Stimulated activated CD4-positive, alpha-beta T cell treated with anti-CD3 and anti-CD28 coated beads, Interleukin-2, amount 100 ng/mL, for 4 hours (primary cell): ENCODE measurements around the gene TEX14.
"Not testable (repeated sequence)": the region's sequence is repeated elsewhere in the genome, so short reads cannot be mapped to it uniquely, and the experiment has no call there.

Experiments used
- DNase-seq: peaks from one replicate; pipeline ENCODE4 v3.0.0-alpha.2; 2020; ENCODE audit warnings: low read depth

Gene TEX14

GRCh38 chr17:58658804-58659713, 32.8 kb downstream of the TEX14 start:
- DNase-seq = peak; percentile 56

DNA sequence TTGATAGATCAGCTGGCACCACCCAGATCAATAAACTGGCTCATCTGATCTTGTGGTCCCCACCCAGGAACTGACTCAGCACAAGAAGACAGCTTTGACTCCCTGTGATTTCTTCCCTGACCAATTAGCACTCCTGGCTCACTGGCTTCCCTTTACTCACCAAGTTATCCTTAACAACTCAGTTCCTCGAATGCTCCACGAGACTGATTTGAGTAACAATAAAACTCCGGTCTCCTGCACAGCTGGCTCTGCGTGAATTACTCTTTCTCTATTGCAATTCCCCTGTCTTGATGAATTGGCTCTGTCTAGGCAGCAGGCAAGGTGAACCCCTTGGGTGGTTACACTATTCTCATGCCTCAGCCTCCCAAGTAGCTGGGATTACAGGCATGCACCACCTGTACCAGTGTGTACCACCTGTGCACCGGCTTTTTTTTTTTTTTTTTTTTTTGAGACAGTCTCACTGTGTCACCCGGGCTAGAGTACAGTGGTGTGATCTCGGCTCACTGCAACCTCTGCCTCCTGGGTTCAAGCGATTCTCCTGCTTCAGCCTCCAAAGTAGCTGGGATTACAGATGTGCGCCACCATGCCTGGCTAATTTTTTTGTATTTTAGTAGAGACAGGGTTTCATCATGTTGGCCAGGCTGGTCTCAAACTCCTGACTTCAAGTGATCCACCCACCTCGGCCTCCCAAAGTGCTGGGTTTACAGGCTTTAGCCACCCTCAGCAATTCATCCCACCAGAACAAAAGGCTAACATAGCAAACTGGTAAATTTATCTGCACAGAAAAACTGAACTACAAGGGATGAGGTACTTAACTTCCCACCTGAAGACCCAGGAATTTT, 33.7 kb downstream of the TEX14 start:
- DNase-seq = not testable (repeated sequence)

- DNase-seq = no peak
These were observed 43.6 kb downstream of the TEX14 start for GRCh38 chr17:58648236-58648635.

- DNase-seq = no peak
These were observed 48.7 kb downstream of the TEX14 start for GRCh38 chr17:58643147-58643546.

GRCh38 chr17:58641887-58642311, 49.9 kb downstream of the TEX14 start:
- no peak for DNase-seq

GRCh38 chr17:58640202-58640601, 51.6 kb downstream of the TEX14 start:
- no peak for DNase-seq

DNA sequence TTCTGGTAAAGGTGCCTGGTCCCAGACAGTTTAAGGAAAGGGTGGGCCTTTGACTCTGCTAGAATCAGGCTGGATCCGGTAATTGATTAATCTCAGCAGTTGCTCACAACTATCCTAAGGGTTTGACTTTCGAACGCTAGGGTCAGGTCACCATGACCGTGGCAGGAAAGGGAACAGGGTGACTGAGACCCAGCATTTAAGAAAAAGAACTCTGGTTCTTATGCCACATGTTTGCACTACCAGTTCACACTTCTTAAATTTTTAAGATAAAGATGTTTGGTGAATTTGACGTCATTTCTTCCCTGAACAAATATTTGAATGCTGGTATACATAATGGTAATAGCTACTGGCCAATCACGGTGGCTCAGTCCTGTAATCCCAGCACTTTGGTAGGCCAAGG, 52.2 kb downstream of the TEX14 start:
- no peak for DNase-seq

- DNase-seq = no peak
These were observed 54.8 kb downstream of the TEX14 start for GRCh38 chr17:58637011-58637570.

GRCh38 chr17:58632324-58633314, 59.2 kb downstream of the TEX14 start:
- DNase-seq = no peak

- peak; percentile 90 for DNase-seq
These were observed 60.1 kb downstream of the TEX14 start for GRCh38 chr17:58631523-58632323.

DNA sequence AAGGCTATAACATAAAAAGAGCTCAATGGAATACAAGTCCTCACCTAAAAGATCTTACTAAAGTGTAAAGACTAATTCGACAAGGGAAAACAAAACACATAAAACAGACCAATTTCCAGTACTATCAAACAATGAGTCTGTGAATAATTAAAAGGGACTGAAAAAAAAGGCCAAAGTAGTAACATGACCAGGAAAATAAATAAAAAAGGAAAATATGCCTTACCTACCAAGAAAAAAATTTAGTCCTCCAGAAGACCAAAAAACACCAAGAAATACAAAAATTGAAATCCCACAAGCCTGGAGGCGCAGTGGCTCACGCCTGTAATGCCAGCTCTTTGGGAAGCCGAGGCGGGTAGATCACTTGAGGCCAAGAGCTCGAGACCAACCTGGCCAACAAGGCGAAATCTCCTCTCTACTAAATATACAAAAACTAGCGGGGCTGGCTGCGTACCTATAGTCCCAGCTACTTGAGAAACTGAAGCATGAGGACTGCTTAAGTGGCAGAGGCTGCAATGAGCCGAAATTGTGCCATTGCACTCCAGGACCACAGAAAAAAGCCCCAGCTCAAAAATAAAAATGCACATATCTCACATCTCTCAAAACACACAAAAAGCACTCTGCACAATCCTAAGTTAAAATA, 60.8 kb downstream of the TEX14 start:
- DNase-seq = no peak

GRCh38 chr17:58626905-58627304, 64.9 kb downstream of the TEX14 start:
- no peak for DNase-seq

- DNase-seq = no peak
These were observed 67.1 kb downstream of the TEX14 start for GRCh38 chr17:58624751-58625150.

DNA sequence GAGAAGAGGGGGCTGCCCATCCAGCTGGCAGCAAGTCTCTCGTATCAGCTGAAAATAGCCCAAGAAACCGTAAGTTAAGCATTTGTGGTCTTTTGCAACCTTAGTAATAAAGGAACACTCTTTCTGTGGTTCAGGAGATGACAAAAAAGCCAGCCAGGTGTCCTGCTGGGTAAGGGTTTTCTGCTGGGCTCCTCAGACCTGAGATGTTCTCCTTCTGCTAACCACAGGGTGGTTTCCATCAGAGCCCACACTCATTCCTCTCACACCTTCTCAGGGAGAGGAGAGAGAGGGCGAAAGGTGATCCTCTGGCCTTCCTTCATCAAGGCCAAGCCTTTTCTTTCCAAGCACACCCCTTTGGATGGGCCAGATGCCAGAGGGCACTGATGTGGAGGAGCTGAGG, 70.7 kb downstream of the TEX14 start:
- no peak for DNase-seq

- DNase-seq = no peak
These were observed 73.5 kb downstream of the TEX14 start for GRCh38 chr17:58618336-58618735.

GRCh38 chr17:58617563-58617962, 74.3 kb downstream of the TEX14 start:
- no peak for DNase-seq

- DNase-seq = no peak
These were observed 75.8 kb downstream of the TEX14 start for GRCh38 chr17:58615768-58616659.

GRCh38 chr17:58614859-58615459, 76.9 kb downstream of the TEX14 start:
- DNase-seq = no peak

GRCh38 chr17:58611331-58611730, 80.5 kb downstream of the TEX14 start:
- no peak for DNase-seq
